H1 (cell line): ENCODE results near the gene ALDH1B1. TPM values are rescaled to one million over a fixed set of nuclear protein-coding genes. Genes with fewer than 3 reads are reported as not detected.

Experiments used
- CEBPB ChIP-seq: IDR thresholded peaks from 2 replicates; pipeline ENCODE4 v1.6.1; 2012; ENCODE audit warnings: low read depth, low read length
- KDM5A ChIP-seq: fragments of 200-600 bp; IDR thresholded peaks from 2 replicates; pipeline ENCODE4 v1.7.1; 2012; ENCODE audit warnings: mild to moderate bottlenecking, low read length, inconsistent platforms, mixed read lengths
- NRF1 ChIP-seq: IDR thresholded peaks from 2 replicates; pipeline ENCODE4 v1.6.1; 2011; ENCODE audit warnings: mild to moderate bottlenecking, low read depth, low read length, improper control_type of control experiment
- POLR2AphosphoS5 ChIP-seq: IDR thresholded peaks from 2 replicates; pipeline ENCODE4 v1.6.1; 2011; ENCODE audit warnings: low read depth, low read length
- SAP30 ChIP-seq: fragments of 300-600 bp; sonication (generic); IDR thresholded peaks from 2 replicates; pipeline ENCODE4 v1.7.1; 2012; ENCODE audit warnings: low read length, moderate library complexity, mild to moderate bottlenecking, inconsistent platforms; ENCODE audit not compliant: insufficient read depth, insufficient replicate concordance
- SP4 ChIP-seq: IDR thresholded peaks from 2 replicates; pipeline ENCODE4 v1.6.1; 2012; ENCODE audit warnings: low read length, inconsistent platforms
- TAF1 ChIP-seq: IDR thresholded peaks from 2 replicates; pipeline ENCODE4 v1.6.1; 2011; ENCODE audit warnings: mild to moderate bottlenecking, low read depth, low read length
- TAF7 ChIP-seq: optimal IDR thresholded peaks from 2 replicates; pipeline ENCODE3; 2011; ENCODE audit warnings: low read depth, mild to moderate bottlenecking, inconsistent platforms, low read length, moderate library complexity, borderline replicate concordance
- TBP ChIP-seq: IDR thresholded peaks from 2 replicates; pipeline ENCODE4 v1.6.1; 2011; ENCODE audit warnings: low read depth, low read length, improper control_type of control experiment
- TCF12 ChIP-seq: IDR thresholded peaks from 2 replicates; pipeline ENCODE4 v1.6.1; 2011; ENCODE audit warnings: low read depth, mild to moderate bottlenecking, low read length
- polyA plus RNA-seq, 7 experiments: library from polyadenylated mRNA; depleted of rRNA in 3 of 7; stranded (reverse) in 5 of 7; unstranded in 2 of 7; fragments of >200 nt in 5 of 7; fragments of 200-250 nt in 2 of 7; gene quantifications; 1 replicate in 5 of 7; 2 replicates in 1 of 7; 4 replicates in 1 of 7; pipeline versions ENCODE4 v1.2.1 to v1.2.3, GENCODE V29; 2011 to 2013; ENCODE audit warnings: missing spikeins in 2 of 7, mixed read lengths in 2 of 7
- total RNA-seq: library from RNA; stranded (reverse); fragmentation: NEBNext Ultra II Directional; extraction: Animal tissue kit (Norgen Biotek cat#: 25700); gene quantifications from 2 replicates; pipeline ENCODE4 v1.2.1, GENCODE V29; 2021
- TF ChIP-seq, protein P1 (sequence below): IDR thresholded peaks from 2 replicates; pipeline ENCODE4 v1.6.1; 2012; ENCODE audit warnings: inconsistent platforms

ALDH1B1 gene
- total and polyA plus RNA-seq, 2 of the 8 experiments (the other 6 are each of a cell fraction or from before 2014, with no cell fraction given), result 41.6 to 78.7 TPM

DNA sequence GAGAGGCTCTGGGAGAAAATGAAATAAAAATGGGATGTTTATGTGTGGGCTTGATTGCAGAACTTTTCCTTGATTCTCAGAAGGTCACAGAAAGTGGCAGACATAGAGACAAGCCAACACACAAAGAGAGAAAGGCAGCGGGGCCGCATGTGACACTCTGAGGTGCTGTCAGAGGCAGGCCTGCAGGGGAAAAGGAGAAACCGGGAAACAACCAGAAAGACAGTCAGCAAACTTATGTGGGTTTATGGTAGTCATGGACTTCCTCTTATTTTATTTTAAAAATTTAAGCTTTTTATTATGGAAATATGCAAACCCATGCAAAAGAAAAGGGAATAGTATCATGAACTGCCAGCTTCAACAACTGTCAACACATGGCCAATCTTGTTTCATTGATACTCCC lies 48.0 kb downstream of the ALDH1B1 start (continued):
- no peak for TF ChIP-seq NRF1
- TF ChIP-seq TAF7, result no peak
- TF ChIP-seq SAP30, result no peak
- TF ChIP-seq SP4, result no peak
- no peak for TF ChIP-seq TAF1
- TF ChIP-seq POLR2AphosphoS5, result no peak
- no peak for TF ChIP-seq TBP
- TF ChIP-seq KDM5A, result no peak
- no peak for TF ChIP-seq CEBPB
- no peak for TF ChIP-seq TCF12
- TF ChIP-seq, protein P1, sequence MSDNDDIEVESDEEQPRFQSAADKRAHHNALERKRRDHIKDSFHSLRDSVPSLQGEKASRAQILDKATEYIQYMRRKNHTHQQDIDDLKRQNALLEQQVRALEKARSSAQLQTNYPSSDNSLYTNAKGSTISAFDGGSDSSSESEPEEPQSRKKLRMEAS, result no peak
- TF ChIP-seq, all 59 proteins: peak for 0
